SK-N-SH (cell line): ENCODE data around the gene KEL.

Source experiments
- CTCF ChIP-seq: fragments of 200-600 bp; sonication (generic); IDR thresholded peaks from 2 replicates; pipeline ENCODE4 v1.6.1; 2017; ENCODE audit warnings: antibody characterized with exemption, mild to moderate bottlenecking, moderate library complexity
- EP300 ChIP-seq, 2 experiments: IDR thresholded peaks; 2 replicates each; pipeline versions ENCODE4 v1.4.0 to v1.6.1; 2012; ENCODE audit warnings: borderline replicate concordance in 1 of 2, low read depth in 1 of 2, low read length in 1 of 2
- FOSL2 ChIP-seq: IDR thresholded peaks from 2 replicates; pipeline ENCODE4 v1.4.0; 2012; ENCODE audit warnings: low read depth, mild to moderate bottlenecking, moderate library complexity, borderline replicate concordance
- MAX ChIP-seq: IDR thresholded peaks from 2 replicates; pipeline ENCODE4 v1.4.0; 2012; ENCODE audit warnings: low read depth
- MXI1 ChIP-seq: IDR thresholded peaks from 2 replicates; pipeline ENCODE4 v1.6.1; 2012; ENCODE audit warnings: mild to moderate bottlenecking, low read depth, low read length, improper control_type of control experiment
- POLR2AphosphoS5 ChIP-seq: IDR thresholded peaks from 2 replicates; pipeline ENCODE4 v1.6.1; 2012; ENCODE audit warnings: low read depth, low read length
- REST ChIP-seq: IDR thresholded peaks from 2 replicates; pipeline ENCODE4 v1.6.1; 2012; ENCODE audit warnings: mild to moderate bottlenecking, low read depth, low read length, moderate library complexity
- SIN3A ChIP-seq: IDR thresholded peaks from 2 replicates; pipeline ENCODE4 v1.6.1; 2012; ENCODE audit warnings: low read depth, mild to moderate bottlenecking, low read length, moderate library complexity, borderline replicate concordance
- SMC3 ChIP-seq: IDR thresholded peaks from 2 replicates; pipeline ENCODE4 v1.6.1; 2012; ENCODE audit warnings: low read depth, low read length, improper control_type of control experiment
- TAF1 ChIP-seq: IDR thresholded peaks from 2 replicates; pipeline ENCODE4 v1.6.1; 2012; ENCODE audit warnings: low read depth, mild to moderate bottlenecking, low read length, moderate library complexity, borderline replicate concordance

- TF ChIP-seq POLR2AphosphoS5 (no peak), FOSL2 (no peak), CTCF (no peak), MAX (no peak), EP300 (IDR thresholded peaks at IDR 0.05; ENCODE audit: borderline replicate concordance in 1 of 2, low read depth in 1 of 2, low read length in 1 of 2) (no peak), SIN3A (no peak), REST (no peak), SMC3 (no peak), MXI1 (no peak), TAF1 (no peak)
Measured at GRCh38 chr7:142910031-142910433, 52.1 kb downstream of the KEL start.
